Islet precursor cell (in vitro differentiated cells): ENCODE results near the gene KLHL29.
"Not testable (repeated sequence)": the region's sequence is repeated elsewhere in the genome, so short reads cannot be mapped to it uniquely, and the experiment has no call there.

Experiments used
- DNase-seq: peaks from one replicate; pipeline ENCODE4 v3.0.0-alpha.2; 2018

KLHL29 gene

DNA sequence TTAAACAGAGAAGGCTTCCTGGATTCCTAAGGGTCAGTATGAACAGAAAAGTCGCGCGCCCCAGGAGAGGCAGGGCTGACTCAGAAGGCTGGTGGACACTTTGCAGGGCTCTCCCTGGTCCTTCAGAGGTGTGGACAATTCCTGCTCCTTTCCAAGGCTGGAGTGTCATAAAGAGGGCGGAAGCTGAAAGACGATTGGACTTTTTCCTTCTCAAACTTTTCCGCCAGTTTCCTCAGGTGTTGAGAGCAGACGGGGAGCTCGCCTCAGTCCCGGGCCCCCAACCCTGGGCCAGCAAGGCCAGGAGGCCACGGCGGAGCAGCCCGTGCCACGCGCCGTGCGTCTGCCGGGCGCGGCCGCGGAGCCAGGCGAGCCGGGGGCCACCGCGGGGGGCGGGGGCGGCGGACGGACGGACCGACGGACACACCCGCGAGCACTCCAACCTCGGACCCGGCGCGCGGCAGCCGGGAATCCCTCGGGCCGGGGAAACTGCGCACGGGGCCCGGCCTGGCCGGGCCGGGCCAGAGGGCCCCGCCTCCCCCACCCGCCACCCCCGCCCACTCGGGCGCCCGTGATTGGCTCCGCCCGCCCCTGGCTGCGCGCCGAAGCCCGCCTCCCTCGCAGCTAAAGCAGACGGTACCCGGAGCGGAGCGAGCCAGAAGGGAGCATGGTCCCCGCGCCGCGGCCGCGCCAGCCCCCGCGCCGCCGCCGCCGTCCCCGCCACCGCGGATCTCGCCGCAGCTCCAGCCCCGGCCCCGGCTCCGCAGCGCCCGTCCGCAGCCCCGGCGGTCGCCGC, at the start of gene KLHL29:
Gene KLHL29, plus strand, starts transcription at position 629 of the 793 bp plus-strand sequence. CDS start 177,018 bp downstream, outside the sequence.
- peak; percentile 92 for DNase-seq

DNA sequence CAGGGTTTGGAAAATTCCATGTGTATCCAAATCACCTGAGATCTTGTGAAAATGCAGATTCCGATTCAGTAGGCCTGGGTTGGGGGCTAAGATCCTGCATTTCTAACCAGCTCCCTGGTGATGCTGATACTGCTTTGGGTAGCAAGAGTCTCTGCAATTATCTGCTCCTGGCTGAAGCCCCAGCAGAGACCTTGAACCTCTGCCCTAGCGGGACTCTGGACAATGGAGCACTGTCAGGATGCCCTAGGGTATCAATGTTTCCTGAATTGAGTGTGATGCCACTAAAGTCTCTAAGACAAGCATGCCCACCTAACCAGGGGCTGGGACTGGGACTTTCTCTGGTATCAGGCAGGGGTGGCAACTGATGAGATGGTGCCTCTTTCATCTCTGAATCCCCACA, 49.4 kb upstream of the KLHL29 start:
- DNase-seq: no peak

DNA sequence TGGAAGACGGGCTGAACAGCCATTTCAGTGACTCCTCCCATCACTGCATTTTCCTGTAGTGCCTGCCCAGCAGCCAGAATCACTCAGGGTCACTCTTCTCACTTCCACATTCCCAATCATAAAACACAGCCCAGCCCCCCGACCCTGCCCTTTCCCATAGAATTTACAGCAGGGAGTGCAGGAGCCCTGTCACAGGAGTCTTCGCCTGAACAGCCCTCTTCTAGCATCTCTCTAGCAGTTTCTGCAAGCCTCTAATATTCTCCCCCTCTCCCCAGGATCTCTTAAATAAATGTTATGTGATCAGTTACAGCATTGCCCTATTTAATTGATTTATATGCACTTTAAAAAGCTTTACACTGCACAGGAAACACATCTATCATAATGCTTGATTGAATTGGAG, 42.9 kb upstream of the KLHL29 start:
- no peak for DNase-seq

DNA sequence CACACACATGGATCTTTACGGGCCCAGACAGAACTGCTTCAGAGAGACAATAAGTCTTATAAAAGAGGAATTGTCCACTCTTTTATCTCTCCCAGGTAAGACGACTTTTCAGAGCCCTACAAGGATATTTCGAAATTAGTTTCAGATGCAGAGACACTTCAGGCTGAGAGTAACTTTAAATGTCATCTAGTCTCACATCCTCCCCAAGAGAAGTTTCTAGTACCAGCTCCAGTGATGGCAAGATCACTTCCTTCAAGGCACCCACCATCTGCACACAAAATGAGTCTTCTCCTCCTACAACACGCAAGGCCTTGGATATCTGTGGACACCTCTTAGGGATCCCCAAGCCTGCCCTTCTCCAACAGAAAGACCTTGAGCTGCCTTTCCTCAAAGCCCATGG, 39.0 kb upstream of the KLHL29 start:
- DNase-seq: no peak

DNA sequence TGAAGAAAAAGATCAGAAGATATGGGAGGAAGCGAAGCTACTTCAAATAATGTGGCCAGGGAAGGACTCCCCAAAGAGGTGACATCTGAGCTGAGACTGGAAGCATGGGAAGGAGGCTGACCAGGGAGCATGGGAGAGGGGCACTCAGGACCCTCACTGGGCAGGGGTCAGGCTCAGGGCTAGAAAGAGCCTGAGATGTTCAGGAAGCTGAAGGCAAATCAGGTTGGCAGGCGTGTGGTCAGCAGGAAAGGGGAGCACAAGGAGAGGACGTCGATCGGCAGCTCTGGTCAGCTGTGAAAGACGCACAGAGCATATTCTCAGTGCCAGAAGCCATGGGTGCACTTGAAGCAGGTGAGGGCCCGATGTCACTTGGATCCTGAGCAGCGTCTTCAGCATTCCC, 38.2 kb upstream of the KLHL29 start:
- DNase-seq: peak; percentile 32

DNA sequence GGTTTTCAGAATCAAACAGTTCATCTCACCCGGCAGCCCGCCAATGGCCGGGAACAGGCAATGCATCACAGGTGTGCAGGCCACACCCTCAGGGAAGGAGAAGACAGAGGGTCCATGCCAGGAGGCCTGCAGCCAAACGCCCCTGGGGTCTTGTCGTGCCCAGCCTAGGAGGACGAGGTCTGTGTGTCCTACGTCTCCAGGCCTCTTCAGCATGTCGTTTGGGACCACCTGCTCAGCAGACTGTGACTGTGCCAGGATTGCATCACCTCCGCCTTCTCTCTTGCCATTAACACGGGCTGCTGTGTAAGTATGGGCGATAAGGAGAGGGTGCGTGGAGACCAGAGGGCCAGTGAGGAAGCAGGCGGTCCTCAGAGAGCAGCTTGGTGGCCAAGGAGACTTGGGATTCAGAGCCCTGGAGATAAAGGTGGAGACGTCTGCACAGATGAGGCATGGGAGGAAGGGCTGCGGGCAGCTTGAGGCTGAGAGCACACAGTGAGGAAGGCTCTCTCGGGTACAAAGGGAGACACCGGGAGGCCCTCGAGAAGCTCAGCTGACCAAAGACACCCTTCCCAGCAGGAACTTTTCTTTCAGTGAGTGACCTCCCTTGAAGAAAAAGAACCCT, 37.4 kb upstream of the KLHL29 start:
- peak; percentile 40 for DNase-seq

DNA sequence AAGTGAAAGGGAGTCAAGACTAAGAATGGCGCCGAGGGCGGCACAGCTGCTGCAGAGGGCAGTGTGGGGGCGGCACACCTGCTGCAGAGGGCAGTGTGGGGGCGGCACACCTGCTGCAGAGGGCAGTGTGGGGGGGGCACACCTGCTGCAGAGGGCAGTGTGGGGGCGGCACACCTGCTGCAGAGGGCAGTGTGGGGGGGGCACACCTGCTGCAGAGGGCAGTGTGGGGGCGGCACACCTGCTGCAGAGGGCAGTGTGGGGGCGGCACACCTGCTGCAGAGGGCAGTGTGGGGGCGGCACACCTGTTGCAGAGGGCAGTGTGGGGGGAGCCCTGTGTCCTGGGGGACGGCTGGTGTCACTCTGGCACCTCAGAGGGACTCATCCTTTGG, 36.9 kb upstream of the KLHL29 start:
- not testable (repeated sequence) for DNase-seq

DNA sequence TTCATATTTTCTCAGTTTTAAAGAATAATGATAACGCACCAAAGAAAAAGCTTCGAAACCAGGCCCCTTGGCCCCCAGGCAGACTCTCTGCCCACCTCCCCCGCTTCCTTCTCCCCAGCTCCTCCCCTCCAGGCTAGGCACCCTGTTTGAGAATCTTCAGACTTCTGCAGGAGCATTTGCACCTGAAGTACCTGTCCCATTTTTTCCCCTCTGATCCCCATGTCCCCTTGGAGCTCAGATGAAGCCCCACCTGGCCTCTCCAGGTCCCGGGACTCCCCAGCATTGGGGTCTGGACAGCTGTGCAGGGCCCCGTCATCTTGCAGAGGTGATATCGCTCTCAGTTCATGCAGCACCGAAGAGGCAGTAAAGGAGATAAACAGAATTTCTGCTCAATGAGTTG, 35.5 kb upstream of the KLHL29 start:
- DNase-seq: no peak

DNA sequence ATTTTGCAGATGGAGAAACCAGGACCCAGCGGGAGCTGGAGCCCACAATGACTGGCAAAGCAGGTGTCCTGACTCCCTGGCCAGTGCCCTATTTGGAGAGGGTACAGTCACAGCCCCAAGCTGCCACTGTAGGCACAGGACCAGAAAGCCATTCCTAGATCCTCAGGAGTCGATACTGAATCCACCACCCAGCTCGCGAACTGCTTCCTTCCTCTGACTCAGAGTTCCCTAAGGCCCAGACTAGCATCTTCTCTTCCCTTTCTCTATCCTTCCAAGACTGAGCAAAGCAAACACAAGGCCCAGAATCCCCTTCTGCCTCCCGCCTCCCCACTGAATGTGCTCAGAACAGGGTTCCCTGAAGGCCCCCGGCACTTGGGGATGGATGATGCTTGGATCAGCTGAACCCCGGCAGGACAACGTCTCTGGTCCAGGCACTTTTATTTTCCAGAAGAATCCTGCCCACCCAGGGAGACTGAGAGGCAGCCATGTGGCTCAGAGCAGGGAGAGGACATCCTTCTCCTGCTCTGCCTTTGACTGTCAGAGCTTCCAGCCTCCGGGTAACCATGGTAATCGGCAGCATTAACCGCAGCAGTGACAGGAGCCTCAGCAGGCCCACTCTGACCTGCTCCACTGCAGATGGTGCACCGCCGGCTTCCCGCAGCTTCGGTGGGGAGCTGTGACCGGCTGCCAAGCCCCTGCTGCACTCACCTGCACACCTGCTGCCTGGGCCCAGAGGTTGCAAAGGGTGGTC, 34.8 kb upstream of the KLHL29 start:
- DNase-seq: peak; percentile 50

DNA sequence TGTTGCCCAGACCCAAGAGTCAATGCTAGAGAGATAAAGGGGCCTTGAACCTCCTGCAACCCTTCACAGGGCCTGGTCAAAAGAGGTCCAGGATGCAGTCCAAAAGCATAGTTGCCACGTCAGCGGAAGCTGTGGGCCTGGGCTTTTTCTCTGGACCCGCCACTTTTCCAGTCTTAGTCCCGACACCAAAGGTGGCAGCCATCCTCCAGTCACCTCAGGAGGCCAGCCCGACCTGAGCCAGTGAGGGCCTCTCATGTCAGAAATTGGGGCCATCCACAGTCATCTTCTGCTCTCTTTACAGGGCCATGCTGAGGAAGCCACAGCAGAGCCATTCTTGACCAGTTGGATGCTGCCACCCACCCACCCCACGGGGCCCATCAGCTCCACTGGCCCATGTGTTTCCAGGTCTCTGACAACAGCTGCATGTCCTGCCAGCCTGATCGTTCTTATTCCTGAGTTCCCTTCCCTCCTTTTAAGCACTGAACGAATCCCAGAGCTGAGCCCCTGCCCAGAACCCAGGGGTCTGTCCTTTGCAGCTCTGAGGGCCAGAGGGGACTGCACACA, 34.1 kb upstream of the KLHL29 start:
- DNase-seq: no peak

DNA sequence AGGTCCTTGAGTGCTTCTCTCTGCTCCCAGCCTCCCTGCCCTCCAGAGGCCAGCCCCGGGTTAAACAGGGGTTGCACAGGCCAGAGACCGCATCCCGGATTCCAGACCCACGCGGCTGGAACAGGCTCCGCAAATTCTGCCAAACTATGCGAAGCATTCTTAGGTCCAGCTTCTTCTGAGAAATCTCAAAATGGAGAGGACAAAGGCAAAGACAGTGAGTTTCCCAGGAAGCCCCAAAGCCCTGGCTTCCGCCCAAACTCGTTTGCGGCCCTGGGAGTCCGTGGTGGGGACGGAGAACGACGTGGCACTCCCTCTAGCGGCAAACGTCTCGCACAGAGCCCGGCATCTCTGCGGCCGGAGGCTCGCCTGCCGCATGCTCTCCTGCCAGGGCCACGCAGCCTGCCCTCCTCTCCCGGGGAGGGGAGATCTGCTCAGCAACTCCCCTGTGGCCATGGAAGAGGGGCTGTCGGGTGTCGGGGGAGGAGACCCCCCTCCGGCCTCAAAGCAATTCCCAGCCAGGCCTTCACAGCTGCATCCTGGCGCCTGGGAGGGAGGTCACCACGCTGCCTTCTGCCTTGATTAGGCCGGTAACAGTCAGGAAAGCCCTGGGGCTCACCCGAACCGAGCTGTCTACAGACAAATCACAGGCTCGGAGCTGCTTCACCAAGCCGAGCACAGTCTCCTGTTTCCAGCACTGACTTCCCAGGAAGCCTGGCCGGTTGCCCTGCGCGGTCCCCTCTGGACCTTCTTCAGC, 33.4 kb upstream of the KLHL29 start:
- peak; percentile 98 for DNase-seq

DNA sequence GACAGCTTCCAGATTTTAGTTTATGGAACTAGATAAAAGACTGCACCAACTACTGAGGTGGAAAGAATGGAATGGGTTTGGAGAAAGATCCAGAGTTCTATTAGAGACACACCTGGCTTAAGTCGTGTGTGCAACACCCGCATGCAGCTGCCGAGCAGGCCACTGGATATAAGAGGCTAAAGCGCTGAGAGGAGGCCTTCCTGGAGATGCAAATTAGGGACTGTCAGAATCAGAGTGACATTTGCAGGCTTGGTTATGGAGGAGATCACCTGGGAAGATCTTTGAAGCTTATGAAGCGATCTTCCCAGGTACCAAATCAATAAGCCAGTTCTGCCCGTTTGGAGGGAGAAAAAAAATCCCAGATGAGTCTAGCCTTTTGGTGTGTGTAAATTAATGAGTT, 30.4 kb upstream of the KLHL29 start:
- peak; percentile 11 for DNase-seq

DNA sequence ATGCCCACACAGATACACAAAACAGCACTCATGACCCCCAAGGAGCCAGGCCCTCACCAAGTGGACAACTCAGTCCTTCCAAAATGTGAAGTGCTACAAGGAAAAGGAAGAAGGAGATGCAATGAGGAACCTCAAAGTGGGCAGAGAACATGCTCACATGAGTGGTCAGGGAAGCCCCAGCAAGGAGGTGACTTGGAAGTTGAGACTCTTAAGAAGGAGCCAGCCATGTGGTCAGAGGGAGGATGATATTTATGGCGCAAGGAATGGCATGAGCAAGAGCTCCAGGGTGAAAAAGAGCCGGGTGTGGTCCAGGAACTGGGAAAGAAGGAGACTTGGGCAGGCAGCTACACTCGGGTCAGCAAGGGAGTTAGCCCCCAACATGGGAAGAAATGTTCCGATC, 30.0 kb upstream of the KLHL29 start:
- DNase-seq: no peak

DNA sequence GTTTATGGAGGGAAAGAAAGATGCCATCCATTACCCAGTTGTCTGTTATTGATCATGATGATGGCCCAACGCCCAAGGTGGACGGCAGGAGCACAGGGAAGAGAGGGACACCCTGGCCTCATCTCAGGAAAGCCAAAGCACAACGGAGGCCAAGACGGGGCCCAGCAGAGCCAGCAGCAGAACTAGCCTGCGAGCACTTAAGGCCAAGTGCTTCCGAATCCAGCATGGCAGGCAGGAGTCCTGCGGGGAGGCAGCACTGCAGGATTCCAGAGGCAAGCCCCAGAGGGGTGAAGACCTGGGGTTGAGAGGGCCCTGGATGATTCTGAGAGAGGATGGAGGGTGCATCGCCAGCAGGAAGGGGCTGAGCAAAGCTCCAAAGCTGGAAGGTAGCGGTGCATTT, 28.3 kb upstream of the KLHL29 start:
- no peak for DNase-seq

DNA sequence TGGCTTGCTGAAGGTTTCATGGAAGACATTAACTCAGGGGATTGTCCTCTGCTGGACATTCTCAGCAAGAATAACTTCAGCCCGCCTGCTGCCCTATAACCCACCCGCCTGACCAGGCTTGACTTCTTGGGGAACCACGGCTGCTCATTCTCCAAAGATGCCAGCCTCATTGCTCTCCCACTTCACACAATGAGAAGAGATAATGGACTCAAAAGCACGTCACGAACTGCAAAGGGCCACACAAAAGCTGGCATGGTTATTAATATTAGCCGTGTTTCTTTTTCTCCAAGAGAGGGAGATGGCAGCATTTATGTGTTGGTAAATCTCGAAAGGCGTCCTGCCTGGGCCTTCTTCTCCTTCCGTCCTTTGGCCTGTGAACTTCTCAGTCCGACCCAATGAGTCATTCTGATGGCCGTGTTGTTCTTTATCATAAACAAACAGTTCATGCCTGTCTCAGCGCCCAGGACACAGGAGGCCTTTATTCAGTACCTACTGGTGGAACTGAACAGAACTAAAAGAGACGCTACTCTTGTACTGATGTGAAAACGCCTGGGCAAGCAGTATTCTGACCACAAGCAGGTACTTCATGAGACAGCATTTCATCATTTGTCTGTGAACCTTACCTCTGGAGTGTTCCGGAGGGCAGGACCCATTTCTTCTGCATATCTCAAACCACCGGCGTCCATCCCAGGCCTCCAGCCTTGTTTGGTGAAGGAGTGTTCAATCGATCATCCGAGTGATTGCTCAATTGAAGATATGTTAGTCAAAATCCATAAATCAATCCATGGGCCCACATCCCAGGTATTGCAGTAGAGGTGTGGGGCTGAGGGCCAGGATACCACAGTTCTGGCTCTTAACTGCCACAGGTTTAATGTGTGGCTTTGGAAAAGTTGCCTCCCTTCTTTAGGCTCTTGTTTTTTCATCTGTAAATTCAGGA, 25.1 kb upstream of the KLHL29 start:
- DNase-seq: peak; percentile 78

DNA sequence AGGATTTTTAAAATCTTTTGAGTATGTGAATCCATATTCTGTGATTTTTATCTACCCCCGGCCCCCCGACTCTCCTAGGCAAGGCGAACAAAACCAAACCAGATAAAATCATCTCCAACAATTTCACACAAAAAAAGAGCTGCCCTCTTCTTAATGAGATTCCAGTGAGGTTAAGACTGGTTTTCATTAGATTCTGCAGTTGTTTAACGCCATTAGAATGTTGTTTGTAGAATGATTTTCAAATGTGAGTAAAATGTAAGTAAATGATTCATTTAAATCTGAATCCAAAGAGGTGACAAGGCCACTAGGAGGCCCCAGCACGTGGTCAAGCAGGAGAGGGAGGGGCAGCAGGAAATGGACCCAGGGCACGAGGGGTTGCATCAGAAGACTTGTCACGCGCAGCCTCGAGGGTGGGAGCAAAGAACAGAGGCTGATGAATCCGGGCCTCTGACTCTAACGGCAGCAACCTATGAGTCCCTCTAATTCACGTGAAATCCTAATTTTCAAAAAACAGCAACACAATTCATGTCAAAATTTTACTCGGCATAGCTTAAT, 24.3 kb upstream of the KLHL29 start:
- no peak for DNase-seq

DNA sequence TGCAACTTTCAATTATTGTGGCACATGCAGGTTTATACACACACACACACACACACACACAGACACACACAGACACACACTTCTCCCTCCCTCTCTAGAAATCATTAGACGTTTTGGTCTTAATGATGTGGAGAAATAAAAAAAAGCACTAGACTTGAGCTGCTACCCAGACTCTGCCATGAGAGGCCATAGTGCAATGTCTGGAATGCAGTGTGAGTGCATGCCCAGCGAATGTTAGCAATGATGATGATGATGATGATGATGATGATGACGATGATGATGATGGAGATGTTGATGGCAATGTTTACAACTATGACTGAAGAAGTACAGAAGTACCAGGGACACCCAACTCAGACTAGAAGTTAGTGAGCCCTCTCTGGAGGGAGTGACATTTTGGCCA, 23.8 kb upstream of the KLHL29 start:
- DNase-seq: no peak

DNA sequence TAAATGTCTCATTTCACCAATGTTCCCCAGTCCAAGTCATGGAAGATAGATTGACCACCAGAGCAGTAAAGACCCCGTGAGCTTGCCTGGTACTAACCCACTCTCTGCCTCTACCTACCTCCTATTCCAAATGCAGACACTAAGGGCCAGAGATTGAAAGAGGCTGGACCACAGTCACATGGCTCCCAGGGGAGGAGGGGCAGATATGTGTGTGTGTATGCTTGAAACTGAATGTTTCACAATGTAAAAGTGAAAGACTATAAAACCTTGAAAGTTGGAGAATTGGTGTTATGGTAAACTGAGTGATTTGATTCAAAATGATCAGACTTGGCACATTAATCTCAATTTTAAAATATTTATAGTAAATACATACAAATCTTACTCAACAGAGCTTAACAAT, 21.7 kb upstream of the KLHL29 start:
- DNase-seq: no peak

DNA sequence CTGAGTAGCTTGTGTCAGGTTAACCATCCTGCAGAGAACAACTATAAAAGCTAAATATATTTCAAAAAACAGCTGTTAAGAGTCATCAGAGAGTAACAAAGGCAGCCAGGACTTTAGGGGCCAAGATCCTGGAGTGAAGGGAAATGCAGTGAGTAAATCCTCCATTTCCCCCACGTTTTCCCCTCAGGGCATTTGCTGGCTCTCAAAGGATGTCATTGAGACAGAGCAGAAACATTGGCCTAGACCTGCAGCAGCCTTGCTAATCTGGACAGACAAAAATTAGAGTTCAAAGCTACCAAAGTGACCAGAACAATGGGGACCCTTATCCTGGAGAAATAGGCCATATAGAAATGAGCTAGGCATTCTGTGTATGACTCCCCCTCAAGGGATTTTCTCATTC, 21.1 kb upstream of the KLHL29 start:
- peak; percentile 96 for DNase-seq

DNA sequence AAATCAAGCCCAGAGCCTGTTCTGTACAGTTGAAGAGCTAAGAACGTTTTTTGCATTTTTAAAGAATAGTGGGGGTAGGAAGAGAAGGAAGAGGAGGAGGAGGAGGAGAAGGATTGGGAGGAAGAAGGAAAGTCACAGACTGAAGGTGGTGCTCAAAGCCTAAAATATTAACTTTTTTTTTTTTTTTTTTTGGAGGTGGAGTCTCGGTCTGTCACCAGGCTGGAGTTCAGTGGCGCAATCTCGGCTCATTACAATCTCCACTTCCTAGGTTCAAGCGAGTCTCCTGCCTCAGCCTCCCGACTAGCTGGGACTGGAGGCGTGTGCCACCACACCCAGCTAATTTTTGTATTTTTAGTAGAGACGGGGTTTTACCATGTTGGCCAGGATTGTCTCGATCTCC, 18.3 kb upstream of the KLHL29 start:
- DNase-seq: no peak

DNA sequence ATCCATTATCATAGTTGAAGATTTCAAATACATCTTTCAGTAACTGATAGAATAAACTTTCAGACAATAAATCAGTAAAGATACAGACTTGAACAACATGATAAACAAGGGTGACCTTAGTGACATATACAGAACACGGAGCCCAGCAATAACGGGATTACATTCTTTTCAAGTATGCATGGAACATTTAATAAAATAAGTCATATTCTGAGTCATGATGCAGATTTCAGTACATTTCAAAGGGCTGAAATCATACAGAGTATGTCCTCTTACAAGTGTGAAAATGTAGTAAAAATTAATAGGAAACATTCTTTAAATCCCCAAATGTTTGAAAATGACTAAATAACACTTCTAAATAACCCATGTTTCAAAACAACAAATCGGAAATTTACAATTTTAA, 17.2 kb upstream of the KLHL29 start:
- no peak for DNase-seq
